Neural cell (in vitro differentiated cells): Measurements from ENCODE around the gene CEP170B. TPM values are rescaled to one million over a fixed set of nuclear protein-coding genes. Genes with fewer than 3 reads are reported as not detected.
"Not testable (repeated sequence)": the region's sequence is repeated elsewhere in the genome, so short reads cannot be mapped to it uniquely, and the experiment has no call there.

Experiments used
- H2AFZ ChIP-seq: fragments of 200-600, 300-800 bp; sonication (generic), shearing (Covaris generic); 2 replicates; pipeline ENCODE4 v1.6.0; 2014; ENCODE audit warnings: low read depth, mild to moderate bottlenecking, antibody characterized with exemption, low read length, moderate library complexity
- H3F3A ChIP-seq: fragments of 200-600 bp; shearing (Covaris generic); 2 replicates; pipeline ENCODE4 v1.6.1; 2016; ENCODE audit warnings: mild to moderate bottlenecking, moderate library complexity, mixed read lengths, antibody characterized with exemption, low read length; ENCODE audit not compliant: insufficient read depth, poor library complexity, severe bottlenecking
- H3K27ac ChIP-seq: fragments of 200-600, 300-800 bp; sonication (generic), shearing (Covaris generic); 2 replicates; pipeline ENCODE4 v1.5.1; 2014; ENCODE audit warnings: mild to moderate bottlenecking, low read length, moderate library complexity
- H3K27me3 ChIP-seq: fragments of 300-800, 200-600 bp; sonication (generic), shearing (Covaris generic); 2 replicates; pipeline ENCODE4 v1.6.0; 2014; ENCODE audit warnings: mild to moderate bottlenecking, low read depth, low read length, moderate library complexity; ENCODE audit not compliant: insufficient read depth
- H3K36me3 ChIP-seq: fragments of 300-800, 200-600 bp; sonication (generic), shearing (Covaris generic); 2 replicates; pipeline ENCODE4 v1.5.1; 2014; ENCODE audit warnings: mild to moderate bottlenecking, antibody characterized with exemption, low read length, moderate library complexity; ENCODE audit not compliant: insufficient read depth
- H3K4me2 ChIP-seq: fragments of 300-800, 200-600 bp; sonication (generic), shearing (Covaris generic); 2 replicates; pipeline ENCODE4 v1.6.0; 2014; ENCODE audit warnings: mild to moderate bottlenecking, low read length
- H3K4me3 ChIP-seq: fragments of 300-800, 200-600 bp; sonication (generic), shearing (Covaris generic); 2 replicates; pipeline ENCODE4 v1.5.1; 2014; ENCODE audit warnings: mild to moderate bottlenecking, low read length, moderate library complexity
- H3K79me2 ChIP-seq: fragments of 200-600 bp; shearing (Covaris generic); replicated peaks from 2 replicates; pipeline ENCODE4 v1.6.0; 2014; ENCODE audit warnings: mild to moderate bottlenecking, low read length, moderate library complexity; ENCODE audit not compliant: insufficient read depth
- H3K9ac ChIP-seq: fragments of 300-800, 200-600 bp; sonication (generic), shearing (Covaris generic); 2 replicates; pipeline ENCODE4 v1.6.1; 2016; ENCODE audit warnings: mild to moderate bottlenecking, low read length, mixed read lengths
- H3K9me2 ChIP-seq: fragments of 200-600 bp; shearing (Covaris generic); 2 replicates; pipeline ENCODE4 v1.6.1; 2016; ENCODE audit warnings: mild to moderate bottlenecking, low read length, mixed read lengths; ENCODE audit not compliant: insufficient read depth
- H3K9me3 ChIP-seq: fragments of 200-600, 300-800 bp; sonication (generic), shearing (Covaris generic); 2 replicates; pipeline ENCODE4 v1.6.1; 2016; ENCODE audit warnings: mild to moderate bottlenecking, mixed run types, low read length, moderate library complexity, mixed read lengths
- H4K20me1 ChIP-seq: fragments of 200-600 bp; shearing (Covaris generic); 2 replicates; pipeline ENCODE4 v1.6.1; 2016; ENCODE audit warnings: mild to moderate bottlenecking, mixed run types; ENCODE audit not compliant: insufficient read depth
- EP300 ChIP-seq: fragments of 450-650 bp; conservative IDR thresholded peaks from 2 replicates; pipeline ENCODE4 v1.6.1; 2014; ENCODE audit warnings: antibody characterized with exemption, mild to moderate bottlenecking, moderate library complexity; ENCODE audit not compliant: poor library complexity, severe bottlenecking
- EZH2 ChIP-seq: fragments of 200-600, 300-800 bp; shearing (Covaris generic), sonication (generic); IDR thresholded peaks from 2 replicates; pipeline ENCODE4 v1.6.1; 2014; ENCODE audit warnings: antibody characterized with exemption, low read length, borderline replicate concordance, mild to moderate bottlenecking; ENCODE audit not compliant: insufficient read depth, poor library complexity, severe bottlenecking
- MXI1 ChIP-seq: fragments of 450-650 bp; conservative IDR thresholded peaks from 2 replicates; pipeline ENCODE4 v1.6.1; 2014; ENCODE audit warnings: antibody characterized with exemption, mild to moderate bottlenecking; ENCODE audit not compliant: poor library complexity, severe bottlenecking
- POLR2AphosphoS5 ChIP-seq: IDR thresholded peaks from 2 replicates; pipeline ENCODE4 v1.6.1; 2012
- RAD21 ChIP-seq: fragments of 450-650 bp; conservative IDR thresholded peaks from 2 replicates; pipeline ENCODE4 v1.6.1; 2014; ENCODE audit warnings: antibody characterized with exemption, mild to moderate bottlenecking, moderate library complexity
- REST ChIP-seq: IDR thresholded peaks from 2 replicates; pipeline ENCODE4 v1.6.1; 2012; ENCODE audit warnings: borderline replicate concordance
- SMC3 ChIP-seq: fragments of 450-650 bp; conservative IDR thresholded peaks from 2 replicates; pipeline ENCODE4 v1.6.1; 2014; ENCODE audit warnings: antibody characterized with exemption, mild to moderate bottlenecking, moderate library complexity; ENCODE audit not compliant: poor library complexity
- TAF1 ChIP-seq: IDR thresholded peaks from 2 replicates; pipeline ENCODE4 v1.6.1; 2012; ENCODE audit warnings: low read depth
- polyA plus RNA-seq: library from polyadenylated mRNA; depleted of rRNA; stranded (reverse); fragments of >200 nt; gene quantifications from 2 replicates; pipeline ENCODE4 v1.2.3, GENCODE V29; 2014
- TF ChIP-seq, protein P1 (sequence below): fragments of 450-650 bp; IDR thresholded peaks from 2 replicates; pipeline ENCODE4 v1.5.1; 2014; ENCODE audit warnings: antibody characterized with exemption, mild to moderate bottlenecking, moderate library complexity; ENCODE audit not compliant: poor library complexity, severe bottlenecking

The CEP170B gene
- polyA plus RNA-seq, 1 donor from 2014 or later: 11.6 TPM

DNA sequence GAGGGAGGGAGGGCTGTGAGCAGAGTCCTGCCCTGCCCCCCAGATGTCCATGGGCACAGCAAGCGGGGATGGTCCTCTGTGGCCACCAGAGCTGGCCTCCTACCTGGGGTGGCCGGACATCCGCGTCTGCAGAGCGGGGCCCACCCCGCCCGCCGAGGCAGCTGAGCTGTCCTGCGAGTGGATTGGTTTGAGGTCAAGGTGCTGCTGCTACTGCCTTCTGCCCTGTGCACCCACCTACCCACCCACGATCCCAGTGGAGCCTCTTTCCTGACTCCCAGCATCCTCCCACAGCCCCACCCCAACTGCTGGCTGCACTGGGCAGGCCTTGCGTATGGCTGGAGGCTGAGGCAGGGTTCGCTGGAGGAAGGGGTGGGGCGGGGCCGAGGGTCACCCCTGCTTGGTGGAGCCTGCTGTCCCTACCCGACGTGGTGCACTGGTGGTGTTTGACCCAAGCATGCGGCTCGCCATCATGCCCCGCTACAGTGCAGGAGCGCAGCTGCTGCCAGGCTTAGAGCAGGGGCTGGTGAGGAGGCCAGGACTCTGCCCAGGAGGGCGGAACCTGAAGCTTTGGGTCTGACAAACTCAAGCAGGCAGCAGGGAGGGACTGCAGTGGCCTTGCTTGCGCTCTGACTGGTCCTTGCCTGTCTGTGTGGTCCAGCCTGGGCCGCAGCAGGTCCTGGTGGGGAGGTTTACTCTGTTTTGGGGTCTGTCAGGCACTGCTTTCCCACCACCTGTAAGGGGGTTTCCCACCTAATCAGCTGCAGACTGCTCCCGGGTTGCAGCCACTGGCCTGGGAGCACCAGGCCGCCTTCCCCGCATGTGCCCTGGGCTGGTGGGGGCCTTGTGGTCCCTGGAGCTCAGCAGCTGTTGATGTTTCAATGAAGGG lies 23.7 kb downstream of the CEP170B start:
- no peaks in the 10 kb centered on the region for H3K9me2 ChIP-seq
- no peak overlapping the region for H3K27ac ChIP-seq
- no peaks in the 10 kb centered on the region for H3F3A ChIP-seq
- no peak overlapping the region for H3K9ac ChIP-seq
- H3K4me2 ChIP-seq: no peak overlapping the region
- H3K36me3 ChIP-seq: peaks cover 10% of the 10 kb centered on the region
- H2AFZ ChIP-seq: no peak overlapping the region
- H3K27me3 ChIP-seq: no peaks in the 10 kb centered on the region
- H3K4me3 ChIP-seq: no peak overlapping the region
- no peaks in the 10 kb centered on the region for H4K20me1 ChIP-seq
- H3K79me2 ChIP-seq: no peaks in the 10 kb centered on the region
- no peak for TF ChIP-seq EZH2
- no peak for TF ChIP-seq EP300
- no peak for TF ChIP-seq POLR2AphosphoS5
- TF ChIP-seq TAF1: no peak
- TF ChIP-seq SMC3: no peak
- TF ChIP-seq, protein P1, sequence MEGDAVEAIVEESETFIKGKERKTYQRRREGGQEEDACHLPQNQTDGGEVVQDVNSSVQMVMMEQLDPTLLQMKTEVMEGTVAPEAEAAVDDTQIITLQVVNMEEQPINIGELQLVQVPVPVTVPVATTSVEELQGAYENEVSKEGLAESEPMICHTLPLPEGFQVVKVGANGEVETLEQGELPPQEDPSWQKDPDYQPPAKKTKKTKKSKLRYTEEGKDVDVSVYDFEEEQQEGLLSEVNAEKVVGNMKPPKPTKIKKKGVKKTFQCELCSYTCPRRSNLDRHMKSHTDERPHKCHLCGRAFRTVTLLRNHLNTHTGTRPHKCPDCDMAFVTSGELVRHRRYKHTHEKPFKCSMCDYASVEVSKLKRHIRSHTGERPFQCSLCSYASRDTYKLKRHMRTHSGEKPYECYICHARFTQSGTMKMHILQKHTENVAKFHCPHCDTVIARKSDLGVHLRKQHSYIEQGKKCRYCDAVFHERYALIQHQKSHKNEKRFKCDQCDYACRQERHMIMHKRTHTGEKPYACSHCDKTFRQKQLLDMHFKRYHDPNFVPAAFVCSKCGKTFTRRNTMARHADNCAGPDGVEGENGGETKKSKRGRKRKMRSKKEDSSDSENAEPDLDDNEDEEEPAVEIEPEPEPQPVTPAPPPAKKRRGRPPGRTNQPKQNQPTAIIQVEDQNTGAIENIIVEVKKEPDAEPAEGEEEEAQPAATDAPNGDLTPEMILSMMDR: no peak
- no peak for TF ChIP-seq MXI1
- no peak for TF ChIP-seq REST
- no peak for TF ChIP-seq RAD21
- H3K9me3 ChIP-seq: no peaks in the 10 kb centered on the region

DNA sequence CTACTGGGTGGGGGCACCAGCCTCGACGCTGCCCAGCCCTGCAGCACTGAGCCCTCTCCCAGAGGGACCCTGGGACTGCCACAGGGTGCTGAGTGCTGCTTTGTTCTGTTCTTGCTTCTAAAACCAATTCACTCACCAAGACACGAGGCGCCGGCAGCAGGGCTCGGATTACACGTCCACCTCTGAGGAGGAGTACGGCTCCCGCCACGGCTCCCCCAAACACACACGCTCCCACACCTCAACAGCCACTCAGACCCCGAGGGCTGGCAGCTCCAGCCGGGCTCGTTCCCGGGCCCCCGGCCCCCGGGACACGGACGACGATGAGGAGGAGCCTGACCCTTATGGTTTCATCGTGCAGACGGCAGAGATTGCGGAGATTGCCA lies 24.3 kb downstream of the CEP170B start:
- no peak overlapping the region for H3K4me3 ChIP-seq
- no peaks in the 10 kb centered on the region for H3K27me3 ChIP-seq
- no peak overlapping the region for H2AFZ ChIP-seq
- no peaks in the 10 kb centered on the region for H3K9me2 ChIP-seq
- TF ChIP-seq RAD21: no peak
- TF ChIP-seq REST: no peak
- TF ChIP-seq MXI1: no peak
- no peak for TF ChIP-seq EP300
- TF ChIP-seq, protein P1: no peak
- no peak for TF ChIP-seq SMC3
- TF ChIP-seq TAF1: no peak
- no peak for TF ChIP-seq POLR2AphosphoS5
- TF ChIP-seq EZH2: no peak
- no peak overlapping the region for H3K4me2 ChIP-seq
- no peak overlapping the region for H3K9ac ChIP-seq
- H4K20me1 ChIP-seq: no peaks in the 10 kb centered on the region
- no peaks in the 10 kb centered on the region for H3K79me2 ChIP-seq
- no peaks in the 10 kb centered on the region for H3F3A ChIP-seq
- H3K9me3 ChIP-seq: no peaks in the 10 kb centered on the region
- peaks cover 10% of the 10 kb centered on the region for H3K36me3 ChIP-seq
- no peak overlapping the region for H3K27ac ChIP-seq

GRCh38 chr14:104890292-104890691 lies 25.2 kb downstream of the CEP170B start:
- not testable (repeated sequence) for H3K36me3 ChIP-seq, H3K27ac ChIP-seq, H3K4me3 ChIP-seq, H3K9me3 ChIP-seq, H3K4me2 ChIP-seq, H3K9ac ChIP-seq, H3K27me3 ChIP-seq, H4K20me1 ChIP-seq, H3K79me2 ChIP-seq, H3K9me2 ChIP-seq, H2AFZ ChIP-seq, H3F3A ChIP-seq
